Keratinocyte (primary cell): ENCODE results near the gene CFAP100. TPM values are rescaled to one million over a fixed set of nuclear protein-coding genes. Genes with fewer than 3 reads are reported as not detected.

ENCODE experiments used
- DNase-seq: peaks from one replicate; pipeline ENCODE4 v3.0.0-alpha.2; 2011; ENCODE audit warnings: low read depth, missing footprints, low spot score
- FAIRE-seq: peaks from 2 replicates; lab custom pipeline; 2011; peaks lifted over from hg19 to GRCh38; lab: Jason Lieb, UNC
- H2AFZ ChIP-seq: 2 replicates; pipeline ENCODE4 v1.6.0; 2012; ENCODE audit warnings: low read length, control low read depth, inconsistent platforms; ENCODE audit not compliant: control insufficient read depth
- H3K27ac ChIP-seq: 2 replicates; pipeline ENCODE4 v1.5.1; 2011; ENCODE audit warnings: low read length; ENCODE audit not compliant: control insufficient read depth, insufficient read depth
- H3K27me3 ChIP-seq: 3 replicates; pipeline ENCODE4 v1.6.0; 2011; ENCODE audit warnings: low read length; ENCODE audit not compliant: control insufficient read depth, insufficient read depth; ENCODE audit errors: extremely low read depth
- H3K36me3 ChIP-seq, 2 experiments: 2 replicates in 1 of 2; 3 replicates in 1 of 2; pipeline ENCODE4 v1.5.1; 2011; ENCODE audit warnings: low read length in 2 of 2, mild to moderate bottlenecking in 1 of 2; ENCODE audit not compliant: control insufficient read depth in 2 of 2, insufficient read depth in 2 of 2; ENCODE audit errors: extremely low read depth in 1 of 2
- H3K4me1 ChIP-seq: 3 replicates; pipeline ENCODE4 v1.5.1; 2011; ENCODE audit warnings: low read length; ENCODE audit not compliant: control insufficient read depth, insufficient read depth; ENCODE audit errors: extremely low read depth
- H3K4me2 ChIP-seq: 3 replicates; pipeline ENCODE4 v1.6.0; 2011; ENCODE audit warnings: low read depth, low read length; ENCODE audit not compliant: control insufficient read depth, insufficient read depth; ENCODE audit errors: extremely low read depth
- H3K4me3 ChIP-seq, 3 experiments: fragments of 200-600 bp in 1 of 3; sonication (generic) in 1 of 3; 2 replicates in 2 of 3; 3 replicates in 1 of 3; pipeline ENCODE4 v1.5.1; 2011 to 2016; ENCODE audit warnings: low read length in 3 of 3, mild to moderate bottlenecking in 3 of 3, control low read depth in 2 of 3, inconsistent platforms in 1 of 3, low read depth in 1 of 3, mixed read lengths in 1 of 3, mixed run types in 1 of 3, moderate library complexity in 1 of 3; ENCODE audit not compliant: control insufficient read depth in 2 of 3, insufficient read depth in 2 of 3; ENCODE audit errors: extremely low read depth in 1 of 3
- H3K79me2 ChIP-seq: 2 replicates; pipeline ENCODE4 v1.6.0; 2012; ENCODE audit warnings: low read length; ENCODE audit not compliant: control insufficient read depth, insufficient read depth
- H3K9ac ChIP-seq: 3 replicates; pipeline ENCODE4 v1.6.0; 2011; ENCODE audit warnings: low read length; ENCODE audit not compliant: control insufficient read depth, insufficient read depth; ENCODE audit errors: extremely low read depth
- H3K9me1 ChIP-seq: 3 replicates; pipeline ENCODE4 v1.6.0; 2011; ENCODE audit warnings: low read length; ENCODE audit not compliant: control insufficient read depth, insufficient read depth; ENCODE audit errors: extremely low read depth
- H3K9me3 ChIP-seq: 2 replicates; pipeline ENCODE4 v1.5.1; 2012; ENCODE audit warnings: low read depth, low read length; ENCODE audit not compliant: control insufficient read depth
- H4K20me1 ChIP-seq: 3 replicates; pipeline ENCODE4 v1.6.0; 2011; ENCODE audit warnings: low read length; ENCODE audit not compliant: control insufficient read depth, insufficient read depth; ENCODE audit errors: extremely low read depth
- EZH2 ChIP-seq: IDR thresholded peaks from one replicate; pipeline ENCODE4 v1.6.1; 2012; ENCODE audit warnings: inconsistent platforms, mild to moderate bottlenecking, low read length, moderate library complexity
- dilution Hi-C: fragments of 300-500 bp; cut with MboI; formaldehyde crosslinking; loops from one replicate; pipeline ENCODE4 v1.7.0; 2020; ENCODE audit warnings: low sequenced_read_pairs; ENCODE audit not compliant: extremely low pct_ligation_motif_present
- polyA plus RNA-seq, 5 experiments: library from polyadenylated mRNA; depleted of rRNA in 3 of 5; stranded (reverse) in 3 of 5; stranded (forward) in 1 of 5; unstranded in 1 of 5; fragments of >200 nt; gene quantifications; 1 replicate in 1 of 5; 2 replicates in 3 of 5; 3 replicates in 1 of 5; pipeline versions ENCODE4 v1.2.1 to v1.2.3, GENCODE V29; 2011 to 2012; ENCODE audit warnings: missing spikeins in 2 of 5, low read depth in 1 of 5, low replicate concordance in 1 of 5
- TF ChIP-seq, protein P1 (sequence below), 3 experiments: IDR thresholded peaks in 1 of 3; conservative IDR thresholded peaks in 1 of 3; optimal IDR thresholded peaks in 1 of 3; 2 replicates in 2 of 3; 3 replicates in 1 of 3; pipeline versions ENCODE3 to v1.5.1; 2011; ENCODE audit warnings: low read length in 3 of 3, mild to moderate bottlenecking in 3 of 3, moderate library complexity in 2 of 3, control low read depth in 1 of 3, inconsistent platforms in 1 of 3; ENCODE audit not compliant: insufficient read depth in 2 of 3; ENCODE audit errors: extremely low read depth in 1 of 3

The CFAP100 gene
- polyA plus RNA-seq, 1 donor (not counting 4 experiments of a cell fraction or from before 2014, with no cell fraction given) = not detected

DNA sequence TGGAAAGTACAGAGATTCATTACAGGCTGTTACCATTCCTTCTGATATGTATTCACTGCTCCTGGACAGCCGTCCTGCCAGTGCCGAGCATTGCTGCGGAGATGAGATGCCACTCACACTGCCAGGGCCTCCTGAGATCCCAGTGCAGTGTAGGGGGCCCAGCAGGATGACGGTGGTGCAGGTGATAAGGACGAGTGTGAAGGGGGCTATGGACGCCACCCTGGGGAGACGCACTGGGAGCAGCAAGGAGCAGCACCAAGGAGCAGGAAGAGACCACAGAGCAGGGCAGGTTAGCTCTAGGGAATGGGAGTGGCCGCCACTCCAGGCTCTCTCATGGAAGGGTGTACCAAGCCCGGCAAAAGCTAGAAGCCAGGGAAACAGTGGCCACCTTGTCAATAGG is 33.5 kb upstream of the CFAP100 start:
- Histone ChIP-seq H3K4me3 (no peak overlapping the region), H3K27me3 (peaks cover 36% of the 10 kb centered on the region), H4K20me1 (no peaks in the 10 kb centered on the region), H3K79me2 (no peaks in the 10 kb centered on the region), H3K9me3 (no peaks in the 10 kb centered on the region), H3K9ac (no peak overlapping the region), H3K4me1 (peaks cover 11% of the 10 kb centered on the region), H3K4me2 (no peak overlapping the region), H3K9me1 (no peaks in the 10 kb centered on the region), H2AFZ (no peak overlapping the region), H3K27ac (no peak overlapping the region), H3K36me3 (no peaks in the 10 kb centered on the region)
- no peak for TF ChIP-seq EZH2
- DNase-seq (no peak), FAIRE-seq (no peak)
- dilution Hi-C loops = no loop called here

DNA sequence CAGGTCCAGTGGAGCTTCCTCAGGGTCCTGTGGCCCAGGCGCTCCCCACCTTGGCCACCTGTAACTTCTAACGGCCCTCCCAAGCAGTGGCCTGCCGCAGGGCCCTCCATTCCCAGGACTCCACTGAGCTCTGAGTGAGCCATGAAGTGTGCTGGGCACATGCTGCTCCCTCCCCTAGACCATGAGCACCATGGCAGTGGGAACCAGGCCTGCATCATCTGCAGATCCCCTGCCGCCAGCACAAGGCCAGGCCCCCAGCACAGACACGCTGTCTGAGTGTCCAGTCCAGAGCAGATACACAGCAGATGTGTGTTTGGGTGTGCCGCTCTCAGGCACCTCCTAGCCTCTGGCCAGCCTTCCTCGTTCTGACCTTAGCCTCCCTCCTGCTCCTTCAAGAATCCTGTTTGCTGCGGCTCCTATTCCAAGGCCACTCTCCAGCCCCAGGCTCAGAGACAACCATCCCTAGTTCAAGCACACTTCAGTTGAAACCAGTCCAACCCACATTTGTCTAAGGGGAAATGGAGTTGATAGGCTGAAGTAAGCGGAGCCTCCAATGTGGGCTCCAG is 30.5 kb upstream of the CFAP100 start:
- no peaks in the 10 kb centered on the region for H3K9me1 ChIP-seq
- dilution Hi-C loops = no loop called here
- peaks cover 20% of the 10 kb centered on the region for H3K27me3 ChIP-seq
- no peak overlapping the region for H2AFZ ChIP-seq
- no peaks in the 10 kb centered on the region for H3K36me3 ChIP-seq
- no peak overlapping the region for H3K4me2 ChIP-seq
- H3K79me2 ChIP-seq = no peaks in the 10 kb centered on the region
- H4K20me1 ChIP-seq = no peaks in the 10 kb centered on the region
- no peak overlapping the region for H3K4me3 ChIP-seq
- H3K9ac ChIP-seq = no peak overlapping the region
- no peak for TF ChIP-seq EZH2
- TF ChIP-seq, protein P1, sequence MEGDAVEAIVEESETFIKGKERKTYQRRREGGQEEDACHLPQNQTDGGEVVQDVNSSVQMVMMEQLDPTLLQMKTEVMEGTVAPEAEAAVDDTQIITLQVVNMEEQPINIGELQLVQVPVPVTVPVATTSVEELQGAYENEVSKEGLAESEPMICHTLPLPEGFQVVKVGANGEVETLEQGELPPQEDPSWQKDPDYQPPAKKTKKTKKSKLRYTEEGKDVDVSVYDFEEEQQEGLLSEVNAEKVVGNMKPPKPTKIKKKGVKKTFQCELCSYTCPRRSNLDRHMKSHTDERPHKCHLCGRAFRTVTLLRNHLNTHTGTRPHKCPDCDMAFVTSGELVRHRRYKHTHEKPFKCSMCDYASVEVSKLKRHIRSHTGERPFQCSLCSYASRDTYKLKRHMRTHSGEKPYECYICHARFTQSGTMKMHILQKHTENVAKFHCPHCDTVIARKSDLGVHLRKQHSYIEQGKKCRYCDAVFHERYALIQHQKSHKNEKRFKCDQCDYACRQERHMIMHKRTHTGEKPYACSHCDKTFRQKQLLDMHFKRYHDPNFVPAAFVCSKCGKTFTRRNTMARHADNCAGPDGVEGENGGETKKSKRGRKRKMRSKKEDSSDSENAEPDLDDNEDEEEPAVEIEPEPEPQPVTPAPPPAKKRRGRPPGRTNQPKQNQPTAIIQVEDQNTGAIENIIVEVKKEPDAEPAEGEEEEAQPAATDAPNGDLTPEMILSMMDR (optimal IDR thresholded peaks at IDR 0.05 in 1 of 3, IDR thresholded peaks at IDR 0.05 in 1 of 3, conservative IDR thresholded peaks at IDR 0.05 in 1 of 3; ENCODE audit: extremely low read depth in 1 of 3, insufficient read depth in 2 of 3, low read length in 3 of 3) = no peak
- DNase-seq (no peak), FAIRE-seq (no peak)
- H3K27ac ChIP-seq = no peak overlapping the region
- H3K4me1 ChIP-seq = no peaks in the 10 kb centered on the region
- no peaks in the 10 kb centered on the region for H3K9me3 ChIP-seq
